Glutamatergic neuron (in vitro differentiated cells): ENCODE measurements around the gene CFAP299. TPM values are rescaled to one million over a fixed set of nuclear protein-coding genes. Genes with fewer than 3 reads are reported as not detected.

ENCODE experiments used
- DNase-seq: peaks from one replicate; pipeline ENCODE4 v3.0.0; 2022
- H3K27ac Mint-ChIP-seq: one replicate; pipeline ENCODE4 v1.8.0; 2020; ENCODE audit warnings: mild to moderate bottlenecking, mixed read lengths, inconsistent platforms; ENCODE audit not compliant: unreplicated experiment
- H3K27me3 Mint-ChIP-seq: one replicate; pipeline ENCODE4 v1.8.0; 2020; ENCODE audit warnings: mild to moderate bottlenecking, moderate library complexity, mixed read lengths, inconsistent platforms; ENCODE audit not compliant: unreplicated experiment
- H3K36me3 Mint-ChIP-seq: one replicate; pipeline ENCODE4 v1.8.0; 2020; ENCODE audit warnings: mild to moderate bottlenecking, mixed read lengths, inconsistent platforms; ENCODE audit not compliant: unreplicated experiment
- H3K4me1 Mint-ChIP-seq: one replicate; pipeline ENCODE4 v1.8.0; 2020; ENCODE audit warnings: mild to moderate bottlenecking, low read depth, mixed read lengths, inconsistent platforms; ENCODE audit not compliant: unreplicated experiment
- H3K4me3 Mint-ChIP-seq: one replicate; pipeline ENCODE4 v1.8.0; 2020; ENCODE audit warnings: mild to moderate bottlenecking, mixed read lengths, inconsistent platforms; ENCODE audit not compliant: unreplicated experiment
- H3K9me3 Mint-ChIP-seq: one replicate; pipeline ENCODE4 v1.8.0; 2020; ENCODE audit warnings: mild to moderate bottlenecking, moderate library complexity, mixed read lengths, inconsistent platforms; ENCODE audit not compliant: unreplicated experiment
- CTCF ChIP-seq: fragments of 200-600 bp; sonication (generic); IDR thresholded peaks from one replicate; pipeline ENCODE4 v1.5.0; 2021; ENCODE audit not compliant: partially characterized antibody, unreplicated experiment
- total RNA-seq: library from RNA; stranded (reverse); fragmentation: NEBNext Ultra II Directional; extraction: Animal tissue kit (Norgen Biotek cat#: 25700); gene quantifications from one replicate; pipeline ENCODE4 v1.2.1, GENCODE V29; 2021; ENCODE audit not compliant: unreplicated experiment

Gene CFAP299
- total RNA-seq, 1 donor from 2014 or later, result not detected

DNA sequence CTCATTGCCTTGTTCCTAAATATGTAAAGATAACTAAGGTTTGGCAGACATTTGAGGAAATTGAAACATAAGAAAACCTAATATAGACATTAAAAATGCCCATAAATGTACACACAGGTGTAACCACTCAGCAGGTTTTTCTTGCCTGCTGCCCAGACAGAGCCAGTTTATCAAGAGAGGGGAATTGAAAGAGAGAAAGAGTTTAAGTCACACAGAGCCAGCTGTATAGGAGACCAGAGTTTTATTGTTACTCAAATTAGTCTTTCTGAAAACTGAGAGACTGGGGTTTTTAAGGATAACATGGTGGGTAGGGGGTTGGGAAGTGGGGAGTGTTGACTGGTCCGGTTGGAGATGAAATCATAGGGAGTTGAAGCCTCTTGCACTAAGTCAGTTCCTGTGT lies 119.0 kb downstream of the CFAP299 start:
- H3K9me3 Mint-ChIP-seq, result no peaks in the 10 kb centered on the region
- no peaks in the 10 kb centered on the region for H3K36me3 Mint-ChIP-seq
- H3K27me3 Mint-ChIP-seq, result no peaks in the 10 kb centered on the region
- H3K4me1 Mint-ChIP-seq, result no peaks in the 10 kb centered on the region
- no peak overlapping the region for H3K27ac Mint-ChIP-seq
- no peak for TF ChIP-seq CTCF
- DNase-seq, result no peak
- no peak overlapping the region for H3K4me3 Mint-ChIP-seq

DNA sequence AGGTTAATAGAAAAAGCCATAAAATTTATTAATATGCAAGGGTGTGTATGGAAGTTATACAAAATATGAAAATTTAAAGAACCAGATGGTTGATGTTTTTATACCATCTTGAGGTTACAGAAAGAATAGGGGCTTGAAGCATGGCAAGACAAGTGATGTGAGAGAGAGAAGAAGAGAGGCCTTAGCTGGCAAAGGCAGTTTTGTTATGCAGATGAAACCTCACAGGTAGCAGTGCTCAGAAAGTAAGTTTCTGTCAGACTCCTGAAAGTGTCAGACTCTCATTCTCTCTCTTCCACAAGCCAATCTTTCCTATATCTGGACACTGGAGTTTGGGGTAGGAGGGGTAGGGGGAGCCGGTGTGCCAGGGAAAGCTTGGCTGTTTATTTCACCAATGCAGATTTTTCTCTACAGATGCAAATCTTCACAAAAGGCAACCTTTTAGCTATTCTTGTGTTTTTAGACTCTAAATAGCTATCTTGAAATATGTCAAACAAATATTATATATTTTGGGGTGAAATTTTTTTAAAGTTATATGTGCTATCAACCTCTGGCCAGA lies 124.5 kb downstream of the CFAP299 start:
- no peak overlapping the region for H3K27ac Mint-ChIP-seq
- no peaks in the 10 kb centered on the region for H3K36me3 Mint-ChIP-seq
- H3K9me3 Mint-ChIP-seq, result no peaks in the 10 kb centered on the region
- TF ChIP-seq CTCF, result no peak
- H3K4me1 Mint-ChIP-seq, result peaks cover 2% of the 10 kb centered on the region
- H3K27me3 Mint-ChIP-seq, result no peaks in the 10 kb centered on the region
- H3K4me3 Mint-ChIP-seq, result no peak overlapping the region
- DNase-seq, result no peak

DNA sequence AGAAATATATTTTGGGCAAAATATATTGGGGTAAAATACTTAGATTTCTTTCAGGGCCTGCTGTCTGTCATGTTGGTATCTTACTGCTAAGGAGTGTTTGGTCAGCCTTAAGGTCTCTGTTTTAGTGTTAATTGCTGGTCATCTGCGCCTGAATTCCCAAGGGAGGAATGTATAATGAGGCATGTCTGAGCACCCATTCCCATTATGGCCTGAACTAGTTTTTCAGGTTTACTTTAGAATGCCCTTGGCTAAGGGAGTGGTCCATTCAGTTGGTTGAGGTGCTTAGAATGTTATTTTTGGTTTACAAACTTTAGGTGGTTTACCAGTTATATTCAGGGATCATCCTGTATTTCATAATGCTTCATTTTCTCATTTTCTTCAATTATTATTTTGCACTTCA lies 125.9 kb downstream of the CFAP299 start:
- Mint-ChIP-seq H3K9me3 (no peaks in the 10 kb centered on the region), H3K27ac (no peak overlapping the region), H3K36me3 (no peaks in the 10 kb centered on the region), H3K27me3 (no peaks in the 10 kb centered on the region), H3K4me1 (peaks cover 2% of the 10 kb centered on the region), H3K4me3 (no peak overlapping the region)
- TF ChIP-seq CTCF, result no peak
- DNase-seq, result no peak

- Mint-ChIP-seq H3K4me3 (no peak overlapping the region), H3K36me3 (no peaks in the 10 kb centered on the region), H3K4me1 (peaks cover 2% of the 10 kb centered on the region), H3K27ac (no peak overlapping the region), H3K9me3 (no peaks in the 10 kb centered on the region), H3K27me3 (no peaks in the 10 kb centered on the region)
- TF ChIP-seq CTCF, result no peak
- no peak for DNase-seq
Measured at GRCh38 chr4:80462621-80463091, 127.1 kb downstream of the CFAP299 start.

GRCh38 chr4:80463509-80463908 lies 128.0 kb downstream of the CFAP299 start:
- Mint-ChIP-seq H3K36me3 (no peaks in the 10 kb centered on the region), H3K9me3 (no peaks in the 10 kb centered on the region), H3K4me3 (no peak overlapping the region), H3K27ac (no peak overlapping the region), H3K27me3 (no peaks in the 10 kb centered on the region), H3K4me1 (peaks cover 2% of the 10 kb centered on the region)
- DNase-seq, result no peak
- TF ChIP-seq CTCF, result no peak
